GM12874 (cell line): ENCODE measurements around the gene KPRP.

Experiments used
- CTCF ChIP-seq: IDR thresholded peaks from 2 replicates; pipeline ENCODE4 v1.5.1; 2011; ENCODE audit warnings: low read depth, mild to moderate bottlenecking, control low read depth, low read length, moderate library complexity; ENCODE audit not compliant: insufficient read depth

KPRP gene

DNA sequence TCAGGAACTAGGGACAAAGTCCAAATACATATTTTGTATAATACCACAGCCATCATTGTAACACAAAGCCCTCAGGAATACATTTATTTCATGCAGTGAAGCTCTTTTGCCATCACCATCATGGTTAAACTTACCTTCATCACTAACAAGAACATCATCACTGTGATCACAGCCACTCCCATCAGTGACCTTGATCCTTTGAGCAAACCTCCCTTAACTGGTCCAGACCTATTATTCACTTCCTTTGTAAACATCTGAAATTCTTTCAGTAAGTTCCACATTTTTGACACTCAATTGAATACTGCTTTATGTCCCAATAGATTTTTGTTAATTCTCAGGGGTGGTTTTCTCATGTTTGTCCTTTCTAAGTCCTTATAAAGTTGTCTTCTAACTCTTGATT is 16.2 kb upstream of the KPRP start:
- TF ChIP-seq CTCF = no peak

- no peak for TF ChIP-seq CTCF
These were observed 14.3 kb upstream of the KPRP start for GRCh38 chr1:152743371-152744145.

DNA sequence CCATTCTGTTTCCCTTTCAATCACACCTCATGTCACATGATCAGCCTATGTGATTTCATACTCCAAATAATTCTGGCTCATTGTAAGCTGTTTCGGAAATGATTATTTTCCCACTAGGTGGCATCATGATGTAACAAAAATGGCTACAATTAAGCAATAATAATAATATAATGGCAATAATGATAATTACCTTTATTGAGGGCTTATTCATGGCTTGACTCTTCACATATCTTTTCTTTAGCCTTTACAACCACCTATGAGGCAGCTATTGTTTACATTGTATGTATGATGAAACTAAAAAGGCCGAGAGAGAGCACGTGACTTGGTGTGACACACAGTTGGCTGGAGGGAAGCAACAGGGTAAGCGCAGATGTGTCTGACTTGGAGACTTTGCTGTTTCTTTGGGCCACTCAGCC is 12.5 kb upstream of the KPRP start:
- no peak for TF ChIP-seq CTCF

- TF ChIP-seq CTCF = no peak
These were observed 11.9 kb upstream of the KPRP start for GRCh38 chr1:152745765-152746444.

DNA sequence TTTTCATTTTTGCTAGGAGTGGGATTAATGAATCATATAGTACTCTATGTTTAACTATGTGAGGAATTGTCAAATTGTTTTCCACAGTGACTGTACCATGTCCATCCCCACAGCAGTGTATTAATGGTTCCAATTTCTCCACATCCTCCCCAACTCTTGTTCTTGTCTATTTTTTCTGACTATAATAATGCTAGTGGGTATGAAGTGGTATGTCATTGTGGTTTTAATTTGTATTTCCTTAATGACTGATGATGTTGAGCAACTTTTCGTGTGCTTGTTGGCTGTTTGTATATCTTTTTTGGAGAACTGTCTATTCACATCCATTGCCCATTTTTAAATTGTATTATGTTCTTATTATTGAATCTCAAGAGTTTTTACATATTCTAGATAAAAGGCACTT is 10.0 kb upstream of the KPRP start:
- no peak for TF ChIP-seq CTCF

DNA sequence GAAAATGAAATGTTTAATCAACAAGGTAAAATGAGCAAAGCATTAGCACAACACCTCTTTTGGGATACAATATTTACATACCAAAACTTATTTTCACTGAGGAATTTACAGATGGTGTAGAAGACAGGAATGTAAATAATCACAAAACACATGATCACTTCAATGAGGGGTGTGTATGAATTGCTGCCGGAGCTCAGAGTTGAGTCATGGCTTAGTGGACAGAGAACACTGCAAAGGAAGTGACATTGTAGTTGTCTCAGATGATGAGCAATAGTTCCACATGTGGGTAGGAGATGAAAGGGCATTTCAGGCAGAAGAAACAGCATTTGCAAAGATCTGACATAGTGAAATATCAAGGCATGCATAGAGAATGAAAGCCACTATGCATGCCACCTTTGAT is 5.6 kb upstream of the KPRP start:
- TF ChIP-seq CTCF = no peak

GRCh38 chr1:152753586-152753985 is 4.2 kb upstream of the KPRP start:
- no peak for TF ChIP-seq CTCF
